ENCODE results near the gene OSBPL6.

The OSBPL6 gene

DNA sequence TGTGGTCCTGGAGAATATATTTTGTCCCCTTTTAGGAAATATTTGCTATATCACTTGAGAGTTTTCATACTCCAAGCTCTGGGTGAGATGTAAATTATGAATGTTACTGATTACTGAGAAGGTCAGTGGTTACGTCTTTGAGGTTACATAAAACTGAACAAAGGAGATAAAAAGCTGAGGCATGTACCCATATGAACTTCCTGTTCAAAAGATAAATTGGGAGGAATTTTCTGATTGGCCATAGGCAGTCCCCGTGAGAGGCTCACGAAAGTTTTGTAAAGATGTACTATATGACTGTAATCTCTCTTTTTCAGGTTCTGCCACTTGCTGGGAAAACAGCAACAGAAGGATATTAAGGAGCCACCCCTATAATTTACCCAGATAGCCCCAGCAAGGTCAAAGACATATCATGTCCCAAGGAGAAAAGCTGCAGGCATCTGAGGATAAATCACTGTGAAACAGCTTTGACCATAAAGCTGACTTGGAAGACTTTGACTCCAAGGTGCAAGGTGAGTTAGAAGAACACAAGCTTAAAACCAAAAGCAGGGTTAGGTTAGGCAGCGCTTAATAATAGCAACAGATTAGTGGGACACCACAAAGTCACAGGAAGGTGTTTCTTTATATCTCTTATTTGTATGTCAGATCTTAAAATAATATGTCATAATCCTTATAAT lies 90.4 kb downstream of the OSBPL6 start:
- Histone ChIP-seq H2AFZ (ENCODE audit: low read length) (no peak overlapping the region), H4K20me1 (ENCODE audit: insufficient read depth, low read length, poor library complexity, severe bottlenecking) (no peaks in the 10 kb centered on the region), H3K9me3 (ENCODE audit: insufficient read depth, low read depth, low read length) (no peaks in the 10 kb centered on the region), H3K4me3 (ENCODE audit: low read length, poor library complexity, severe bottlenecking) (peak overlapping the region; percentile 16), H3K9me2 (replicated peaks; ENCODE audit: low read depth, low read length) (no peaks in the 10 kb centered on the region), H3K9ac (ENCODE audit: low read depth, low read length, poor library complexity, severe bottlenecking) (no peak overlapping the region), H3K36me3 (ENCODE audit: insufficient read depth, low read length) (no peaks in the 10 kb centered on the region), H3K4me2 (ENCODE audit: low read depth, low read length, poor library complexity, severe bottlenecking) (peak overlapping the region; percentile 40), H3K27me3 (ENCODE audit: insufficient read depth, low read length, poor library complexity, severe bottlenecking) (no peaks in the 10 kb centered on the region), H3K79me2 (ENCODE audit: insufficient read depth, low read length) (no peaks in the 10 kb centered on the region), H3F3A (ENCODE audit: low read depth) (no peaks in the 10 kb centered on the region), H3K4me1 (ENCODE audit: insufficient read depth, low read length, poor library complexity, severe bottlenecking) (peaks cover 14% of the 10 kb centered on the region)
- TF ChIP-seq EZH2phosphoT487 (IDR thresholded peaks at IDR 0.05; ENCODE audit: borderline replicate concordance), result no peak
- TF ChIP-seq, protein P1, sequence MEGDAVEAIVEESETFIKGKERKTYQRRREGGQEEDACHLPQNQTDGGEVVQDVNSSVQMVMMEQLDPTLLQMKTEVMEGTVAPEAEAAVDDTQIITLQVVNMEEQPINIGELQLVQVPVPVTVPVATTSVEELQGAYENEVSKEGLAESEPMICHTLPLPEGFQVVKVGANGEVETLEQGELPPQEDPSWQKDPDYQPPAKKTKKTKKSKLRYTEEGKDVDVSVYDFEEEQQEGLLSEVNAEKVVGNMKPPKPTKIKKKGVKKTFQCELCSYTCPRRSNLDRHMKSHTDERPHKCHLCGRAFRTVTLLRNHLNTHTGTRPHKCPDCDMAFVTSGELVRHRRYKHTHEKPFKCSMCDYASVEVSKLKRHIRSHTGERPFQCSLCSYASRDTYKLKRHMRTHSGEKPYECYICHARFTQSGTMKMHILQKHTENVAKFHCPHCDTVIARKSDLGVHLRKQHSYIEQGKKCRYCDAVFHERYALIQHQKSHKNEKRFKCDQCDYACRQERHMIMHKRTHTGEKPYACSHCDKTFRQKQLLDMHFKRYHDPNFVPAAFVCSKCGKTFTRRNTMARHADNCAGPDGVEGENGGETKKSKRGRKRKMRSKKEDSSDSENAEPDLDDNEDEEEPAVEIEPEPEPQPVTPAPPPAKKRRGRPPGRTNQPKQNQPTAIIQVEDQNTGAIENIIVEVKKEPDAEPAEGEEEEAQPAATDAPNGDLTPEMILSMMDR (conservative IDR thresholded peaks at IDR 0.05; ENCODE audit: low read length), result no peak

DNA sequence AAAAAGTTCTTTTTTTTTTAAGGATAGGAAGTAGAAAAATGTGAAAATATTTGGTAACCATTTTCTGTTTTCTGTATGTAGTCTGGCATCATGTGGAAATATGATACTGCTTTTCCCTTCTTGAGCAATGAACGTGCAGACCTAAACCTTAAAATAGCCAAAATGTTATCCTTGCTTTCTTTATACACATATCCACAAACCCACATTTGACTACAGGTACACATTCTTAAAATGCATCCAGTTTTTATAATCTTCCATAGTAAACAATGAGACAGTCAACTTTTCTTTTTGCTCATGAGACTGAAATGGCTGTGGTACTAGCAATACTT lies 90.9 kb downstream of the OSBPL6 start:
- Histone ChIP-seq H3K79me2 (ENCODE audit: insufficient read depth, low read length) (no peaks in the 10 kb centered on the region), H3K36me3 (ENCODE audit: insufficient read depth, low read length) (no peaks in the 10 kb centered on the region)

DNA sequence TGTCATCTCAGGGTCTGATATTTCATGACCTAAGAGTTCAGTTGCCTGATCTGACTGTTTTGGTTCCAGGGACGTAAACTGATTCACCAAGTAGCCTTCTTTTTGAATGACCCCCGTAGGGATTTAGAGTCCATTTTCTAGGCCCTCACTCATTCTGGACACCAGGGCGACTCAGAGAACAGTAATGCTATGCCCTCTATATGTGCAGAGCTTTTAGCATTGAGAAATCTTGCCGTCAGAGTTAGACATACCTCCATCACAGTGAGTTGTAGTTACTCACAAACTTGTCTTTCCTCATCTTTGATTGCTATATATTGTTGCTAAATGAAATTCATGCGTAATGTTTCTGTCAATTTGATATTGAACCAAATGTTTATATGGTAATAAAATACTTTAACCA lies 92.3 kb downstream of the OSBPL6 start:
- no peak for TF ChIP-seq EZH2phosphoT487 (IDR thresholded peaks at IDR 0.05; ENCODE audit: borderline replicate concordance)
- TF ChIP-seq, protein P1 (conservative IDR thresholded peaks at IDR 0.05; ENCODE audit: low read length), result no peak
- H3K4me2 ChIP-seq (ENCODE audit: low read depth, low read length, poor library complexity, severe bottlenecking), result no peak overlapping the region
- H3F3A ChIP-seq (ENCODE audit: low read depth), result no peaks in the 10 kb centered on the region
- H2AFZ ChIP-seq (ENCODE audit: low read length), result no peak overlapping the region
- H3K4me1 ChIP-seq (ENCODE audit: insufficient read depth, low read length, poor library complexity, severe bottlenecking), result peaks cover 14% of the 10 kb centered on the region
- no peak overlapping the region for H3K4me3 ChIP-seq (ENCODE audit: low read length, poor library complexity, severe bottlenecking)
- no peaks in the 10 kb centered on the region for H3K36me3 ChIP-seq (ENCODE audit: insufficient read depth, low read length)
- H3K9me2 ChIP-seq (replicated peaks; ENCODE audit: low read depth, low read length), result no peaks in the 10 kb centered on the region
- no peaks in the 10 kb centered on the region for H3K27me3 ChIP-seq (ENCODE audit: insufficient read depth, low read length, poor library complexity, severe bottlenecking)
- no peaks in the 10 kb centered on the region for H3K9me3 ChIP-seq (ENCODE audit: insufficient read depth, low read depth, low read length)
- no peak overlapping the region for H3K9ac ChIP-seq (ENCODE audit: low read depth, low read length, poor library complexity, severe bottlenecking)
- H3K79me2 ChIP-seq (ENCODE audit: insufficient read depth, low read length), result no peaks in the 10 kb centered on the region
- H4K20me1 ChIP-seq (ENCODE audit: insufficient read depth, low read length, poor library complexity, severe bottlenecking), result no peaks in the 10 kb centered on the region

More for the DNA sequence above, 90.9 kb downstream of the OSBPL6 start:
- Histone ChIP-seq H3K4me1 (ENCODE audit: insufficient read depth, low read length, poor library complexity, severe bottlenecking) (peaks cover 14% of the 10 kb centered on the region), H3K4me3 (ENCODE audit: low read length, poor library complexity, severe bottlenecking) (no peak overlapping the region), H3K9ac (ENCODE audit: low read depth, low read length, poor library complexity, severe bottlenecking) (no peak overlapping the region), H3K27me3 (ENCODE audit: insufficient read depth, low read length, poor library complexity, severe bottlenecking) (no peaks in the 10 kb centered on the region), H3F3A (ENCODE audit: low read depth) (no peaks in the 10 kb centered on the region), H3K4me2 (ENCODE audit: low read depth, low read length, poor library complexity, severe bottlenecking) (no peak overlapping the region), H3K9me3 (ENCODE audit: insufficient read depth, low read depth, low read length) (no peaks in the 10 kb centered on the region), H3K9me2 (replicated peaks; ENCODE audit: low read depth, low read length) (no peaks in the 10 kb centered on the region), H2AFZ (ENCODE audit: low read length) (no peak overlapping the region), H4K20me1 (ENCODE audit: insufficient read depth, low read length, poor library complexity, severe bottlenecking) (no peaks in the 10 kb centered on the region)
- no peak for TF ChIP-seq EZH2phosphoT487 (IDR thresholded peaks at IDR 0.05; ENCODE audit: borderline replicate concordance)
- TF ChIP-seq, protein P1 (conservative IDR thresholded peaks at IDR 0.05; ENCODE audit: low read length), result no peak
